Stimulated activated CD4-positive, alpha-beta T cell treated with anti-CD3 and anti-CD28 coated beads, Interleukin-4, amount 100 ng/mL, for 24 hours (primary cell): ENCODE results near the gene TCP11.

Experiments used
- DNase-seq: peaks from one replicate; pipeline ENCODE4 v3.0.0-alpha.2; 2020

Gene TCP11

GRCh38 chr6:35170891-35171290 lies 29.8 kb upstream of the TCP11 start:
- DNase-seq: no peak

- DNase-seq: no peak
Observed at GRCh38 chr6:35170166-35170565, 29.0 kb upstream of the TCP11 start.

- DNase-seq: no peak
Observed at GRCh38 chr6:35168461-35168861, 27.3 kb upstream of the TCP11 start.

GRCh38 chr6:35167505-35167904 lies 26.4 kb upstream of the TCP11 start:
- DNase-seq: no peak

GRCh38 chr6:35166520-35166919 lies 25.4 kb upstream of the TCP11 start:
- DNase-seq: no peak

GRCh38 chr6:35166116-35166515 lies 25.0 kb upstream of the TCP11 start:
- DNase-seq: no peak

GRCh38 chr6:35165630-35166071 lies 24.5 kb upstream of the TCP11 start:
- DNase-seq: no peak

GRCh38 chr6:35164868-35165267 lies 23.7 kb upstream of the TCP11 start:
- no peak for DNase-seq

- no peak for DNase-seq
Observed at GRCh38 chr6:35164277-35164676, 23.1 kb upstream of the TCP11 start.

GRCh38 chr6:35163836-35164235 lies 22.7 kb upstream of the TCP11 start:
- no peak for DNase-seq

- DNase-seq: no peak
Observed at GRCh38 chr6:35161776-35162607, 20.9 kb upstream of the TCP11 start.

- DNase-seq: no peak
Observed at GRCh38 chr6:35161266-35161665, 20.1 kb upstream of the TCP11 start.

GRCh38 chr6:35160642-35161041 lies 19.5 kb upstream of the TCP11 start:
- DNase-seq: no peak

GRCh38 chr6:35158520-35158919 lies 17.4 kb upstream of the TCP11 start:
- no peak for DNase-seq

- no peak for DNase-seq
Observed at GRCh38 chr6:35154947-35155346, 13.8 kb upstream of the TCP11 start.

- DNase-seq: no peak
Observed at GRCh38 chr6:35154262-35154661, 13.1 kb upstream of the TCP11 start.

- DNase-seq: no peak
Observed at GRCh38 chr6:35152067-35152707, 11.0 kb upstream of the TCP11 start.

GRCh38 chr6:35151466-35151865 lies 10.3 kb upstream of the TCP11 start:
- DNase-seq: no peak

- DNase-seq: no peak
Observed at GRCh38 chr6:35149891-35150566, 8.9 kb upstream of the TCP11 start.

GRCh38 chr6:35148167-35148741 lies 7.1 kb upstream of the TCP11 start:
- peak; percentile 47 for DNase-seq

GRCh38 chr6:35147486-35147885 lies 6.3 kb upstream of the TCP11 start:
- DNase-seq: no peak

- no peak for DNase-seq
Observed at GRCh38 chr6:35147026-35147425, 5.9 kb upstream of the TCP11 start.

GRCh38 chr6:35146453-35146852 lies 5.3 kb upstream of the TCP11 start:
- no peak for DNase-seq

GRCh38 chr6:35145757-35146156 lies 4.6 kb upstream of the TCP11 start:
- DNase-seq: no peak
